Activated CD8-positive, alpha-beta memory T cell treated with anti-CD3 and anti-CD28 coated beads for 4 hours (primary cell): ENCODE results near the gene MAB21L4.

Source experiments
- DNase-seq, 2 donors: peaks; one replicate each; pipeline ENCODE4 v3.0.0-alpha.2; 2020; ENCODE audit warnings: low read depth in 2 of 2

MAB21L4 gene

GRCh38 chr2:240895656-240896388 is at the start of gene MAB21L4:
Gene MAB21L4, minus strand, starts transcription at chr2:240896156. Its CDS starts 159 bp downstream, at chr2:240895997.
- DNase-seq: no peak

DNA sequence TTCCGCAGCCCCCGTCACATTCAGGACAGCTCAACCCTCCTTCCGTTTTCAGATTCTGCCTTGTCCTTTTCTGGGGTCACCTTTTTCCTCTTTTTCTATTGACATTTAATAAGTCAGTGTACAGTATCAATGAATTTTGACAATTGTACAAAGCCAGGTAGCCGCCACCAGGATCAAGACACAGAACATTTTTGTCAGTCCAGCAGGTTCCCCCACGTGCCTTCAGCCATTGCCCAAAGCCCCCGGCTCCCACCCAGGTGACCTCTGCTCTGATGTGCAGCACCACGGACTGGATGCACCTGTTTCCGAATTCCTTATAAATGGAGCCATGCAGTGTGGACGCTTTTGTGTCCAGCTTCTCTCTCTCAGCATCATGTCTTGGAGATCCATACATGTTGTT is 40.1 kb upstream of the MAB21L4 start:
- DNase-seq: no peak

DNA sequence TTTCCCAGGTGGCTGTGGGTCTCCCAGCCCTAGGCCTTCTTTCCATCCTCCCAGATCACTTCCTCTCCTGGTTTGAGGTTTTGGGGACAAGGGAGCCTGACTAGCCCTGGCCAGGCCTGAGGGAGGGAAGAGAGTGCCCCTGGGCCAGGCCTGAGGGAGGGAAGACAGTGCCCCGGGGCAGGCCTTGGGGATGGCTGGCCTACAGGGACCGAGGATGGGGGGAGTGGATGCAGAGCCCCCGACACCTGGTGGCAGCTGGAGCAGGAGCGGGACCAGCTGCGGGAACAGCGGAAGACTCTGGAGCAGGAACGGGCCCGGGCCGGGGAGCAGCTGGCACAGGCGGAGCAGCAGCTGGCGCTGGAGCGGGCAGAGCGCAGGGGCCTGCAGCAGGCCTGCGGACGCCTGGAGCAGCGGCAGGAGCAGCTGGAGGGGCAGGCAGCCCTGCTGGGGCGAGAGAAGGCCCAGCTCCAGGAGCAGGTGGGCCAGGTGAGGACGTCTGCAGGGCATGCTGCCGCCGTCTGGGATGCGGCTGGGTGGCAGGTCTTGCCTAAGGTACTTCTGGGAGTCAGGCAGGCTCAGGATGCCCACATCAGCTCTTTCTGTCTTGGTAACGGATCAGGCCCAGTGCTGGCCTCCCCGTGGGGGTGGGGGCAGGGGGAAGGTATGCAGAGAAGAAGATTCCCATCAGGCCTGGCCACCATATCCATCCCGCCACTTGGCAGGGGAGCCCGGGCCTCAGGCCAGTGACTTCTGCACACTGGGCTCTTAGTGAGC is 39.3 kb upstream of the MAB21L4 start:
- no peak for DNase-seq

- DNase-seq: no peak
Observed at GRCh38 chr2:240934701-240935102, 38.7 kb upstream of the MAB21L4 start.

GRCh38 chr2:240933966-240934700 is 38.2 kb upstream of the MAB21L4 start:
- DNase-seq: no peak

- no peak for DNase-seq
Observed at GRCh38 chr2:240933048-240933965, 37.4 kb upstream of the MAB21L4 start.

DNA sequence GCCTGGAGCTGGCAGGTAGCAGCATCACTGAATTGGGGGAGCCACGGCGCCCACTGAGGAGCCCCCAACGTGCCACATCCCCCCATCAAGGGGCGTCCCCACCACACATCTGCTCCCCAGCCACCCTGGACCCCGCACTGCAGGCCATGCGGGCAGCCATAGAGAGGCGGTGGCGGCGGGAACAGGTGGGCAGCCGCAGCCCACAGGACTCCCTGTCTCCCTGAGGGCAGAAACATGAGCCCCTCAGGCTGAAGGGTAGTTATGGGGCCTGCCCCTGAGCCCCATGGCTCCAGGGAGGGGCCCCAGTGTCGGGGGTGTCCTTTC is 36.7 kb upstream of the MAB21L4 start:
- DNase-seq: no peak

GRCh38 chr2:240932001-240932723 is 36.2 kb upstream of the MAB21L4 start:
- no peak for DNase-seq

GRCh38 chr2:240931319-240931949 is 35.5 kb upstream of the MAB21L4 start:
- DNase-seq: no peak

- DNase-seq: no peak
Observed at GRCh38 chr2:240930631-240931318, 34.8 kb upstream of the MAB21L4 start.

GRCh38 chr2:240930096-240930630 is 34.2 kb upstream of the MAB21L4 start:
- no peak for DNase-seq

GRCh38 chr2:240929364-240930095 is 33.6 kb upstream of the MAB21L4 start:
- no peak for DNase-seq

DNA sequence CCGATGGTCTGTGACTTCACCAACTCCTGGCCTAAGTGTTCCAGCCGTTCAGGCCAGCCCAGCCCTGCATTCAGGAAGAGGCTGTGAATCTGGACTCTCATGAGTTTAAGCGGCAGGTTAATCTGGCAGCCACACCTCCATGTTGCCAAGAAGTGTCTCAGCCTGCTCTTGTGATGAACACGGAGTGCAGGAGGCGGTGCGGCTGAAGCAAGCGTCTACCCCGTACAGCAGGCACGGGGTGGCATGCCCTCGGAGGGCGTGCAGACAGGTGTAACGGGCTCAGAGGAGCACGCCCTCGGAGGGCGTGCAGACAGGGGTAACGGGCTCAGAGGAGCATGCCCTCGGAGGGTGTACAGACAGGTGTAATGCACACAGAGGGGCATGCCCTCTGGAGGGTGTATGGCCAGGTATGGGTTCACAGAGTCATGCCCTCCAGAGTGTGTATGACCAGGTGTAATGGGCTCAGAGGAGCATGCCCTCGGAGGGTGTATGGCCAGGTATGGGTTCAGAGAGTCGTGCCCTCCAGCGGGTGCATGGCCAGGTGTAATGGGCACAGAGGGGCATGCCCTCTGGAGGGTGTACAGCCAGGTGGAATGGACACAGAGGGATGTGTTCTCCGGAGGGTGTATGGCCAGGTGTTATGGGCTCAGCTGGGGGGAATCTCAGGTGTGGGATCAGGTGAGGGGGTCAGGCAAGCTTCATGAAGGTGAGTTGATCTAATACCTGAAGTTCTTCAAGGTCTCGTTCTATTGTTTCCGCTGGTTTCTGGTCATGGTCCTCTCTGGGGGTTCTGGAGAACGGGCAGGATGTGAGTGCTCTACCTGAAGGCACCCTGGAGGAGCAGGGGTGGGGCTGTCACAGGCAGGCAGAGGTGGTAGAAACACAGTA is 32.8 kb upstream of the MAB21L4 start:
- no peak for DNase-seq

DNA sequence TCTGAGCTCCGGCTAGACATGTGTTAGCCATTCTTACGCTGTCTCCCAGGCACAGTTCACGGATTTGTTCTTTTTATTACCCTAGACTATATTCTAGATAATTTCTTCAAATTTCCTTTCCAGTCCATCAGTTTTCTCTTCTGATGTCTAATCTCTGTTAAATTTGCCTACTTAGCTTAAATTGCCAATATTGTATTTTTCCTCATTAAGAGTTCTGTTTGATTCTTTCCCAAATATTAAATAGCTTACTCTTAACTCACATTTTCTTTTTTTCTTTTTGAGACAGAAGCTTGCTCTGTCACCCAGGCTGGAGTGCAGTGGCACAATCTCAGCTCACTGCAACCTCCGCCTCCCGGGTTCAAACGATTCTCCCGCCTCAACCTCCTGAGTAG is 31.4 kb upstream of the MAB21L4 start:
- no peak for DNase-seq

GRCh38 chr2:240926516-240927389 is 30.8 kb upstream of the MAB21L4 start:
- no peak for DNase-seq

GRCh38 chr2:240925568-240926515 is 29.9 kb upstream of the MAB21L4 start:
- DNase-seq: no peak
